DOHH2 (cell line): ENCODE measurements around the gene SLC19A1.

ENCODE experiments used
- EZH2phosphoT487 ChIP-seq: fragments of 200-600 bp; sonication (generic); IDR thresholded peaks from 2 replicates; pipeline ENCODE4 v1.6.1; 2017; ENCODE audit warnings: borderline replicate concordance, mild to moderate bottlenecking, antibody characterized with exemption, low read length, moderate library complexity, mixed read lengths
- TF ChIP-seq, protein P1 (sequence below): fragments of 200-600 bp; sonication (generic); IDR thresholded peaks from one replicate; pipeline ENCODE4 v1.5.1; 2014; ENCODE audit warnings: antibody characterized with exemption, mild to moderate bottlenecking, low read depth, low read length; ENCODE audit not compliant: poor library complexity, severe bottlenecking

DNA sequence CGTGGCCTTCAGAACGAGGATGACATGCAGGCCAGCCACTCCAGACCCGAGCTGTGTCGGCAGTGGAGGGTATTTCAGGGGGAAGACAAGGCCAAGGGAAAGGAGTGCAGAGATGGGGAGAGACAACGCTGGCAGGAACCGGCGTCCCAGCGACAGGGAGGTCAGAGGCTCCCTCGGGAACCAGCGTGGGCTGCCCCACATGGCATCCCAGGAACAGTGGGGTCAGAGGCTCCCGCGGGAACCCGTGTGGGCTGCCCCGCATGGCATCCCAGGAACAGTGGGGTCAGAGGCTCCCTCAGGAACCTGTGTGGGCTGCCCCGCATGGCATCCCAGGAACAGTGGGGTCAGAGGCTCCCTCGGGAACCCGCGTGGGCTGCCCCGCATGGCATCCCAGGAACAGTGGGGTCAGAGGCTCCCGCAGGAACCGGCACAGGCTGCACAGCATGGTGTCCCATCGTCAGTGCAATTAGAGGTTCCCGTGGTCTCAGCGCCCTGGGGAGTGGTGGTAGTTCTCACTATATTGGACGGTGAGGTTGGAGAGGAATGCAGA, 43.0 kb downstream of the SLC19A1 start:
- TF ChIP-seq, protein P1, sequence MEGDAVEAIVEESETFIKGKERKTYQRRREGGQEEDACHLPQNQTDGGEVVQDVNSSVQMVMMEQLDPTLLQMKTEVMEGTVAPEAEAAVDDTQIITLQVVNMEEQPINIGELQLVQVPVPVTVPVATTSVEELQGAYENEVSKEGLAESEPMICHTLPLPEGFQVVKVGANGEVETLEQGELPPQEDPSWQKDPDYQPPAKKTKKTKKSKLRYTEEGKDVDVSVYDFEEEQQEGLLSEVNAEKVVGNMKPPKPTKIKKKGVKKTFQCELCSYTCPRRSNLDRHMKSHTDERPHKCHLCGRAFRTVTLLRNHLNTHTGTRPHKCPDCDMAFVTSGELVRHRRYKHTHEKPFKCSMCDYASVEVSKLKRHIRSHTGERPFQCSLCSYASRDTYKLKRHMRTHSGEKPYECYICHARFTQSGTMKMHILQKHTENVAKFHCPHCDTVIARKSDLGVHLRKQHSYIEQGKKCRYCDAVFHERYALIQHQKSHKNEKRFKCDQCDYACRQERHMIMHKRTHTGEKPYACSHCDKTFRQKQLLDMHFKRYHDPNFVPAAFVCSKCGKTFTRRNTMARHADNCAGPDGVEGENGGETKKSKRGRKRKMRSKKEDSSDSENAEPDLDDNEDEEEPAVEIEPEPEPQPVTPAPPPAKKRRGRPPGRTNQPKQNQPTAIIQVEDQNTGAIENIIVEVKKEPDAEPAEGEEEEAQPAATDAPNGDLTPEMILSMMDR = no peak
- TF ChIP-seq EZH2phosphoT487 = no peak
